CD4-positive, alpha-beta T cell (primary cell): ENCODE results near the gene TRIM71. TPM values are rescaled to one million over a fixed set of nuclear protein-coding genes. Genes with fewer than 3 reads are reported as not detected.
"Not testable (repeated sequence)": the region's sequence is repeated elsewhere in the genome, so short reads cannot be mapped to it uniquely, and the experiment has no call there.

ENCODE experiments used
- ATAC-seq: fragments of 200-7000 bp; cut with Tn5 transposase; one replicate; pipeline ENCODE4 v1.10.0; 2022; ENCODE audit warnings: mild to moderate bottlenecking; ENCODE audit not compliant: poor library complexity
- CTCF ChIA-PET: fragments of 350-600 bp; sonication (Branson Sonifier 250); formaldehyde crosslinking; loops from one replicate; lab custom pipeline; 2021; ENCODE audit warnings: antibody characterized with exemption, inconsistent platforms; lab: Charles Lee
- POLR2A ChIA-PET: fragments of 350-600 bp; sonication (Branson Sonifier 250); formaldehyde crosslinking; loops from one replicate; lab custom pipeline; 2021; ENCODE audit warnings: antibody characterized with exemption, inconsistent platforms; lab: Charles Lee
- DNase-seq, 14 experiments: peaks; one replicate each; pipeline ENCODE4 v3.0.0-alpha.2; 2013 to 2020; ENCODE audit warnings: mixed read lengths in 2 of 14
- H3K27ac ChIP-seq, 2 donors: one replicate each; pipeline versions ENCODE4 v1.5.1 to v1.7.0; 2013; ENCODE audit warnings: low read length in 2 of 2, low read depth in 1 of 2, mild to moderate bottlenecking in 1 of 2
- H3K27me3 ChIP-seq, 2 experiments: 1 replicate in 1 of 2; 2 replicates in 1 of 2; pipeline versions ENCODE4 v1.6.1 to v1.7.0; 2013; ENCODE audit warnings: low read length in 2 of 2, control low read depth in 1 of 2, mild to moderate bottlenecking in 1 of 2, moderate library complexity in 1 of 2; ENCODE audit not compliant: insufficient read depth in 2 of 2, control insufficient read depth in 1 of 2
- H3K36me3 ChIP-seq: one replicate; pipeline ENCODE4 v1.6.1; 2013; ENCODE audit warnings: low read length, control low read depth; ENCODE audit not compliant: insufficient read depth
- H3K4me1 ChIP-seq: one replicate; pipeline ENCODE4 v1.6.1; 2013; ENCODE audit warnings: low read length, control low read depth; ENCODE audit not compliant: insufficient read depth
- H3K4me3 ChIP-seq: one replicate; pipeline ENCODE4 v1.5.1; 2013; ENCODE audit warnings: mild to moderate bottlenecking, low read length, moderate library complexity
- H3K9me3 ChIP-seq, 2 experiments: 1 replicate in 1 of 2; 2 replicates in 1 of 2; pipeline versions ENCODE4 v1.6.1 to v1.7.0; 2013; ENCODE audit warnings: low read length in 2 of 2, mild to moderate bottlenecking in 2 of 2, control low read depth in 1 of 2, moderate library complexity in 1 of 2; ENCODE audit not compliant: control insufficient read depth in 1 of 2, insufficient read depth in 1 of 2
- H3K27ac Mint-ChIP-seq: one replicate; pipeline ENCODE4 v1.8.0; 2020; ENCODE audit warnings: mixed read lengths
- H3K27me3 Mint-ChIP-seq: one replicate; pipeline ENCODE4 v1.8.0; 2021; ENCODE audit warnings: mixed read lengths
- H3K36me3 Mint-ChIP-seq: one replicate; pipeline ENCODE4 v1.8.0; 2021; ENCODE audit warnings: low read depth, mixed read lengths
- H3K4me1 Mint-ChIP-seq: one replicate; pipeline ENCODE4 v1.8.0; 2021; ENCODE audit warnings: low read depth, mixed read lengths
- H3K4me3 Mint-ChIP-seq: one replicate; pipeline ENCODE4 v1.8.0; 2020; ENCODE audit warnings: mild to moderate bottlenecking, mixed read lengths
- H3K9me3 Mint-ChIP-seq: one replicate; pipeline ENCODE4 v1.8.0; 2020; ENCODE audit warnings: mixed read lengths
- CTCF ChIP-seq: fragments of 200-600 bp; IDR thresholded peaks from one replicate; pipeline ENCODE4 v1.8.0; 2022; ENCODE audit warnings: antibody characterized with exemption, mild to moderate bottlenecking
- intact Hi-C, 2 experiments: fragments of 100-400 bp; cut with DNase I in 1 of 2; cut with micrococcal nuclease in 1 of 2; formaldehyde crosslinking; loops; one replicate each; pipeline versions ENCODE4 v1.15.1 to v1.9.0; 2023 to 2025; cut with DNase I, micrococcal nuclease
- total RNA-seq, 174 experiments: library from RNA in 2 of 174; stranded (reverse) in 2 of 174; gene quantifications; one replicate each; pipeline ENCODE4 v1.2.3 and lab custom pipeline; 2021 to 2026

TRIM71 gene
- total RNA-seq, 2 experiments from 2014 or later, result 0.03 TPM; not detected in 1

GRCh38 chr3:32782407-32782806 lies 35.4 kb upstream of the TRIM71 start:
- Mint-ChIP-seq H3K9me3 (no peaks in the 10 kb centered on the region), H3K36me3 (no peaks in the 10 kb centered on the region), H3K27ac (no peak overlapping the region), H3K27me3 (peaks cover 4% of the 10 kb centered on the region), H3K4me3 (peak overlapping the region; percentile 46), H3K4me1 (peaks cover 4% of the 10 kb centered on the region)
- ChIA-PET POLR2A (no interaction called here), CTCF (no interaction called here)
- intact Hi-C loops, result loop anchor here in 1 of 2 experiments (5.0 kb wide), 1 partner anchor 270 kb away; no protein-coding TSS in a partner anchor
- peaks cover 14% of the 10 kb centered on the region for H3K4me1 ChIP-seq
- H3K27me3 ChIP-seq, result peaks cover 0 to 4% of the 10 kb centered on the region in 2 experiments
- H3K4me3 ChIP-seq, result no peak overlapping the region
- no peak for TF ChIP-seq CTCF
- no peak for DNase-seq
- no peaks in the 10 kb centered on the region for H3K36me3 ChIP-seq
- H3K27ac ChIP-seq, result no peak overlapping the region
- ATAC-seq, result no peak
- H3K9me3 ChIP-seq, result no peaks in the 10 kb centered on the region

DNA sequence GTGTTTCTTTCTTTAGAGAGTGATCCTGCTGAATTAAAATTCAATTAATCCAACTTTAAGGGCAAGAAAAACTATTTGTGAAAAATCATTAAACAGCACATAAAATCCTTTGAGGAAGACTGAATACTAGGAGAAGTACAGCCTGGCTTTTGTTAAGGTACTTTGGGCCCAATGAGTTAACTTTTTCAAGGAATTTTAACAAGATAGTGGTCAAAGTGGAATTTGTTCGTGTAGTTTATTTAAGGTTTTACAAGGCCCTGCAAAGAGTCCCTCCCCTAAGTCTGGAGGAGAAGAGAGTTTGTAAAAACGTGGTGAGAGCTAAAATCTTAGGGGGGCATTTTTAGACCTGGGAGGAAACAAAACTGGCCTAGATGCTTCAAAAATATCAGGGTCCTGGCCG lies 26.0 kb upstream of the TRIM71 start:
- no peaks in the 10 kb centered on the region for H3K4me1 Mint-ChIP-seq
- no peaks in the 10 kb centered on the region for H3K9me3 Mint-ChIP-seq
- intact Hi-C loops, result no loop called here
- Histone ChIP-seq H3K9me3 (no peaks in the 10 kb centered on the region), H3K27me3 (no peaks in the 10 kb centered on the region), H3K4me1 (no peaks in the 10 kb centered on the region), H3K4me3 (no peak overlapping the region), H3K36me3 (no peaks in the 10 kb centered on the region), H3K27ac (no peak overlapping the region)
- H3K27ac Mint-ChIP-seq, result no peak overlapping the region
- no peak for ATAC-seq
- ChIA-PET CTCF (no interaction called here), POLR2A (no interaction called here)
- H3K36me3 Mint-ChIP-seq, result no peaks in the 10 kb centered on the region
- no peak for DNase-seq
- no peak for TF ChIP-seq CTCF
- no peak overlapping the region for H3K4me3 Mint-ChIP-seq
- H3K27me3 Mint-ChIP-seq, result no peaks in the 10 kb centered on the region

GRCh38 chr3:32794487-32795308 lies 23.1 kb upstream of the TRIM71 start:
- H3K27me3 Mint-ChIP-seq, result no peaks in the 10 kb centered on the region
- H3K9me3 ChIP-seq, result no peaks in the 10 kb centered on the region
- no peak overlapping the region for H3K27ac Mint-ChIP-seq
- no peak for TF ChIP-seq CTCF
- ChIA-PET POLR2A (no interaction called here), CTCF (no interaction called here)
- no peaks in the 10 kb centered on the region for H3K4me1 Mint-ChIP-seq
- DNase-seq (no peak), ATAC-seq (no peak)
- no peaks in the 10 kb centered on the region for H3K27me3 ChIP-seq
- no peaks in the 10 kb centered on the region for H3K9me3 Mint-ChIP-seq
- H3K4me3 ChIP-seq, result no peak overlapping the region
- intact Hi-C loops, result loop anchor here in 1 of 2 experiments (5.0 kb wide), 1 partner anchor 1128 kb away; no protein-coding TSS in a partner anchor
- no peaks in the 10 kb centered on the region for H3K4me1 ChIP-seq
- no peaks in the 10 kb centered on the region for H3K36me3 ChIP-seq
- no peaks in the 10 kb centered on the region for H3K36me3 Mint-ChIP-seq
- no peak overlapping the region for H3K27ac ChIP-seq
- H3K4me3 Mint-ChIP-seq, result no peak overlapping the region

DNA sequence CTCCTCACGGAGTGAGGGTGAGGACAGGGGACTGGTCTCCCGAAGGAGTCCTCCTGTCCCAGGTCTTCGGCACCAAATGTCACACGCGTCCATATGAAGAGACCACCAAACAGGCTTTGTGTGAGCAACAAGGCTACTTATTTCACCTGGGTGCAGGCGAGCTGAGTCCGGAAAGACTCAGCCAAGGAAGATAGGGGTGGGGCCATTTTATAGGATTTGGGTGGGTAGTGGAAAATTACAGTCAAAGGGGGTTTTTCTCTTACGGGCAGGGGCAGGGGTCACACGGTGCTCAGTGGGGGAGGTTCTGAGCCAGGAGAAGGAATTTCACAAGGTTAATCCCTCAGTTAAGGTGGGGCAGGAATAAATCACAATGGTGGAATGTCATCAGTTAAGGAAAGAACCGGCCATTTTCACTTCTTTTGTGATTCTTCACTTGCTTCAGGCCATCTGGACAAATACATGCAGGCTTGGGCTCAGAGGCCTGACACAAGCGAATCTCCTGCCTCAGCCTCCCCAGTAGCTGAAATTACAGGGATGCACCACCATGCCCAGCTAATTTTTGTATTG lies 21.3 kb upstream of the TRIM71 start:
- H3K27ac ChIP-seq, H3K9me3 ChIP-seq, H3K9me3 Mint-ChIP-seq, H3K4me3 ChIP-seq, H3K36me3 ChIP-seq, CTCF ChIA-PET, POLR2A ChIA-PET, H3K4me1 ChIP-seq, H3K27me3 Mint-ChIP-seq, H3K27ac Mint-ChIP-seq, H3K4me1 Mint-ChIP-seq, DNase-seq, H3K27me3 ChIP-seq, H3K36me3 Mint-ChIP-seq, H3K4me3 Mint-ChIP-seq, ATAC-seq: not testable (repeated sequence)
- intact Hi-C loops, result loop anchor here in 1 of 2 experiments (5.0 kb wide), 1 partner anchor 1126 kb away; no protein-coding TSS in a partner anchor
